Osteoblast (primary cell): ENCODE results near the gene GPC5. TPM values are rescaled to one million over a fixed set of nuclear protein-coding genes. Genes with fewer than 3 reads are reported as not detected.

Source experiments
- DNase-seq: peaks from one replicate; pipeline ENCODE4 v3.0.0; 2011; ENCODE audit warnings: low spot score, mixed read lengths; ENCODE audit not compliant: insufficient read length; ENCODE audit errors: missing footprints
- H2AFZ ChIP-seq: 2 replicates; pipeline ENCODE4 v1.6.0; 2011; ENCODE audit warnings: mild to moderate bottlenecking, low read length
- H3K27ac ChIP-seq: 2 replicates; pipeline ENCODE4 v1.5.1; 2011; ENCODE audit warnings: mild to moderate bottlenecking, low read depth, low read length, moderate library complexity
- H3K27me3 ChIP-seq: 2 replicates; pipeline ENCODE4 v1.6.0; 2012; ENCODE audit warnings: mild to moderate bottlenecking, control low read depth, inconsistent platforms, low read length, moderate library complexity; ENCODE audit not compliant: insufficient read depth
- H3K36me3 ChIP-seq: 2 replicates; pipeline ENCODE4 v1.5.1; 2011; ENCODE audit warnings: mild to moderate bottlenecking, low read length, control low read depth, moderate library complexity; ENCODE audit not compliant: insufficient read depth
- H3K4me1 ChIP-seq: 2 replicates; pipeline ENCODE4 v1.5.1; 2011; ENCODE audit warnings: mild to moderate bottlenecking, low read length, control low read depth, moderate library complexity; ENCODE audit not compliant: insufficient read depth
- H3K4me2 ChIP-seq: 2 replicates; pipeline ENCODE4 v1.6.0; 2011; ENCODE audit warnings: mild to moderate bottlenecking, low read length; ENCODE audit not compliant: insufficient read depth
- H3K4me3 ChIP-seq: fragments of 200-600 bp; sonication (generic); 3 replicates; pipeline ENCODE4 v1.5.1; 2012; ENCODE audit warnings: mild to moderate bottlenecking, low read length, inconsistent platforms; ENCODE audit not compliant: insufficient read depth
- H3K79me2 ChIP-seq: 2 replicates; pipeline ENCODE4 v1.6.0; 2012; ENCODE audit warnings: mild to moderate bottlenecking, low read length, control low read depth, inconsistent platforms; ENCODE audit not compliant: insufficient read depth
- H3K9me3 ChIP-seq: 2 replicates; pipeline ENCODE4 v1.5.1; 2011; ENCODE audit warnings: low read depth, low read length, control low read depth
- H4K20me1 ChIP-seq: 2 replicates; pipeline ENCODE4 v1.6.0; 2012; ENCODE audit warnings: mild to moderate bottlenecking, low read length, control low read depth; ENCODE audit not compliant: insufficient read depth
- CTCF ChIP-seq: IDR thresholded peaks from 2 replicates; pipeline ENCODE4 v1.5.1; 2011; ENCODE audit warnings: mild to moderate bottlenecking, low read depth, low read length, moderate library complexity; ENCODE audit errors: extremely low read depth
- total RNA-seq: library from RNA; depleted of rRNA; stranded (reverse); fragments of >200 nt; gene quantifications from 2 replicates; pipeline ENCODE4 v1.2.3, GENCODE V29; 2012

GPC5 gene
- total RNA-seq, 1 donor, result 0.36 TPM

GRCh38 chr13:92827503-92827902, 1429.1 kb downstream of the GPC5 start:
- no peak overlapping the region for H3K27ac ChIP-seq
- H3K36me3 ChIP-seq, result no peaks in the 10 kb centered on the region
- no peak overlapping the region for H3K4me2 ChIP-seq
- no peak for DNase-seq
- no peaks in the 10 kb centered on the region for H3K79me2 ChIP-seq
- H3K4me1 ChIP-seq, result no peaks in the 10 kb centered on the region
- H3K27me3 ChIP-seq, result peaks cover 9% of the 10 kb centered on the region
- no peak overlapping the region for H2AFZ ChIP-seq
- no peak for TF ChIP-seq CTCF
- no peaks in the 10 kb centered on the region for H4K20me1 ChIP-seq
- no peaks in the 10 kb centered on the region for H3K9me3 ChIP-seq
- H3K4me3 ChIP-seq, result no peak overlapping the region

- Histone ChIP-seq H3K27ac (no peak overlapping the region), H3K4me3 (no peak overlapping the region), H3K36me3 (no peaks in the 10 kb centered on the region), H2AFZ (no peak overlapping the region), H4K20me1 (no peaks in the 10 kb centered on the region), H3K9me3 (no peaks in the 10 kb centered on the region), H3K4me1 (no peaks in the 10 kb centered on the region), H3K79me2 (no peaks in the 10 kb centered on the region), H3K4me2 (no peak overlapping the region), H3K27me3 (peaks cover 9% of the 10 kb centered on the region)
- TF ChIP-seq CTCF, result no peak
- DNase-seq, result no peak
Observed at GRCh38 chr13:92829930-92830329, 1431.5 kb downstream of the GPC5 start.

GRCh38 chr13:92830821-92831220, 1432.4 kb downstream of the GPC5 start:
- Histone ChIP-seq H3K9me3 (no peaks in the 10 kb centered on the region), H3K4me1 (no peaks in the 10 kb centered on the region), H3K4me2 (no peak overlapping the region), H3K27ac (no peak overlapping the region), H2AFZ (no peak overlapping the region), H3K36me3 (no peaks in the 10 kb centered on the region), H3K79me2 (no peaks in the 10 kb centered on the region), H3K27me3 (peaks cover 9% of the 10 kb centered on the region), H4K20me1 (no peaks in the 10 kb centered on the region), H3K4me3 (no peak overlapping the region)
- DNase-seq, result no peak
- no peak for TF ChIP-seq CTCF

GRCh38 chr13:92833071-92833470, 1434.7 kb downstream of the GPC5 start:
- Histone ChIP-seq H3K4me2 (no peak overlapping the region), H2AFZ (no peak overlapping the region), H3K79me2 (no peaks in the 10 kb centered on the region), H4K20me1 (no peaks in the 10 kb centered on the region), H3K36me3 (no peaks in the 10 kb centered on the region), H3K27me3 (peaks cover 3% of the 10 kb centered on the region), H3K4me1 (no peaks in the 10 kb centered on the region), H3K27ac (no peak overlapping the region), H3K4me3 (no peak overlapping the region), H3K9me3 (no peaks in the 10 kb centered on the region)
- no peak for TF ChIP-seq CTCF
- no peak for DNase-seq
